GM23338 (cell line): ENCODE measurements around the gene GRAMD1B. TPM values are rescaled to one million over a fixed set of nuclear protein-coding genes. Genes with fewer than 3 reads are reported as not detected.

Source experiments
- ATAC-seq: fragments of 200-7000 bp; cut with Tn5 transposase; 3 replicates; pipeline ENCODE4 v1.9.1; 2020
- DNase-seq: peaks from one replicate; pipeline ENCODE4 v3.0.0-alpha.2; 2015; ENCODE audit warnings: low spot score
- H2AFZ ChIP-seq: fragments of 200-600 bp; sonication (generic); 2 replicates; pipeline ENCODE4 v1.8.0; 2016; ENCODE audit warnings: antibody characterized with exemption, mild to moderate bottlenecking, moderate library complexity
- H3F3A ChIP-seq: fragments of 200-600 bp; sonication (generic); replicated peaks from 2 replicates; pipeline ENCODE4 v1.8.0; 2017; ENCODE audit warnings: antibody characterized with exemption, mixed run types, low read depth
- H3K27ac ChIP-seq: fragments of 200-600 bp; sonication (generic); 2 replicates; pipeline ENCODE4 v1.6.1; 2016; ENCODE audit warnings: low read depth
- H3K27me3 ChIP-seq: fragments of 200-600 bp; sonication (generic); 2 replicates; pipeline ENCODE4 v1.8.0; 2016; ENCODE audit warnings: mild to moderate bottlenecking, mixed run types, moderate library complexity; ENCODE audit not compliant: insufficient read depth
- H3K36me3 ChIP-seq: fragments of 200-600 bp; sonication (generic); 2 replicates; pipeline ENCODE4 v1.8.0; 2016; ENCODE audit warnings: mild to moderate bottlenecking; ENCODE audit not compliant: insufficient read depth
- H3K4me1 ChIP-seq: fragments of 200-600 bp; sonication (generic); 2 replicates; pipeline ENCODE4 v1.8.0; 2016; ENCODE audit warnings: mild to moderate bottlenecking, moderate library complexity; ENCODE audit not compliant: insufficient read depth
- H3K4me2 ChIP-seq: fragments of 200-600 bp; sonication (generic); 2 replicates; pipeline ENCODE4 v1.7.1; 2017; ENCODE audit warnings: mixed run types
- H3K4me3 ChIP-seq: fragments of 200-600 bp; sonication (generic); 2 replicates; pipeline ENCODE4 v1.6.1; 2016; ENCODE audit warnings: mixed run types
- H3K79me2 ChIP-seq: fragments of 200-600 bp; sonication (generic); replicated peaks from 2 replicates; pipeline ENCODE4 v1.8.0; 2017; ENCODE audit warnings: mild to moderate bottlenecking; ENCODE audit not compliant: insufficient read depth
- H3K9me2 ChIP-seq: fragments of 200-600 bp; sonication (generic); 2 replicates; pipeline ENCODE4 v1.8.0; 2017; ENCODE audit not compliant: insufficient read depth
- H4K20me1 ChIP-seq: fragments of 200-600 bp; sonication (generic); replicated peaks from 2 replicates; pipeline ENCODE4 v1.8.0; 2017; ENCODE audit warnings: mild to moderate bottlenecking; ENCODE audit not compliant: insufficient read depth
- H3K27ac Mint-ChIP-seq: 2 replicates; pipeline ENCODE4 v1.8.0; 2020; ENCODE audit warnings: inconsistent platforms, mild to moderate bottlenecking, moderate library complexity, mixed read lengths
- H3K27me3 Mint-ChIP-seq: 3 replicates; pipeline ENCODE4 v1.8.0; 2022; ENCODE audit warnings: low read depth, mild to moderate bottlenecking, moderate library complexity, mixed read lengths, inconsistent platforms; ENCODE audit not compliant: insufficient read depth, poor library complexity
- H3K36me3 Mint-ChIP-seq: 3 replicates; pipeline ENCODE4 v1.8.0; 2021; ENCODE audit warnings: low read depth, mild to moderate bottlenecking, inconsistent platforms, moderate library complexity, mixed read lengths
- H3K4me1 Mint-ChIP-seq: 3 replicates; pipeline ENCODE4 v1.8.0; 2020; ENCODE audit warnings: mild to moderate bottlenecking, inconsistent platforms, mixed read lengths
- H3K4me3 Mint-ChIP-seq: 3 replicates; pipeline ENCODE4 v1.8.0; 2021; ENCODE audit warnings: moderate library complexity, mild to moderate bottlenecking, inconsistent platforms, mixed read lengths
- H3K9me3 Mint-ChIP-seq: 3 replicates; pipeline ENCODE4 v1.8.0; 2020; ENCODE audit warnings: moderate library complexity, mild to moderate bottlenecking, inconsistent platforms, mixed read lengths
- CREB1 ChIP-seq: fragments of 250-450 bp; sonication (Bioruptor Pico); IDR thresholded peaks from 2 replicates; pipeline ENCODE4 v1.5.0; 2020; ENCODE audit warnings: low read depth, mild to moderate bottlenecking, moderate library complexity
- NANOG ChIP-seq: IDR thresholded peaks from 2 replicates; pipeline ENCODE4 v1.6.1; 2016; ENCODE audit warnings: antibody characterized with exemption, borderline replicate concordance
- STAT1 ChIP-seq: IDR thresholded peaks from one replicate; pipeline ENCODE4 v1.6.1; 2016; ENCODE audit warnings: antibody characterized with exemption; ENCODE audit not compliant: unreplicated experiment
- polyA plus RNA-seq: library from polyadenylated mRNA; unstranded; fragments of >200 nt; fragmentation: Nextera tagmentation; extraction: Ambion mirVana; gene quantifications from 2 replicates; pipeline ENCODE4 v1.2.1, GENCODE V29; 2016
- total RNA-seq: library from RNA; depleted of rRNA; stranded (reverse); fragments of >200 nt; shearing (Covaris generic); gene quantifications from 2 replicates; pipeline ENCODE4 v1.2.3, GENCODE V29; 2014
- TF ChIP-seq, protein P1 (sequence below): fragments of 250-450 bp; sonication (Bioruptor Pico); IDR thresholded peaks from 2 replicates; pipeline ENCODE4 v1.5.0; 2020; ENCODE audit warnings: mild to moderate bottlenecking, moderate library complexity

Gene GRAMD1B
- total and polyA plus RNA-seq, 2 experiments from 2014 or later = 3.7 to 24.3 TPM

GRCh38 chr11:123493349-123494063 lies 63.4 kb downstream of the GRAMD1B start:
- peak; percentile 55 for DNase-seq
- H2AFZ ChIP-seq = no peak overlapping the region
- H3K4me3 Mint-ChIP-seq = no peak overlapping the region

More at GRCh38 chr11:123493349-123494063, 63.4 kb downstream of the GRAMD1B start:
- Histone ChIP-seq H3K79me2 (no peaks in the 10 kb centered on the region), H3K4me3 (no peak overlapping the region), H3K4me2 (peak overlapping the region; percentile 44), H3F3A (0 out of 2 replicates have a peak, but pooled peaks cover 3% of the 10 kb centered on the region), H3K27ac (peak overlapping the region; percentile 88; the same call in 1 of the 2 replicates), H3K36me3 (no peaks in the 10 kb centered on the region), H4K20me1 (no peaks in the 10 kb centered on the region), H3K27me3 (no peaks in the 10 kb centered on the region), H3K4me1 (peaks cover 22% of the 10 kb centered on the region), H3K9me2 (no peaks in the 10 kb centered on the region)
- Mint-ChIP-seq H3K27ac (peak overlapping the region; percentile 83), H3K4me1 (peaks cover 44% of the 10 kb centered on the region), H3K36me3 (no peaks in the 10 kb centered on the region), H3K27me3 (peaks cover 2% of the 10 kb centered on the region), H3K9me3 (no peaks in the 10 kb centered on the region)
- ATAC-seq = peak; percentile 69
- TF ChIP-seq CREB1 (CRISPR knock-in tag) (no peak), NANOG (no peak), STAT1 (no peak)
- TF ChIP-seq, protein P1, sequence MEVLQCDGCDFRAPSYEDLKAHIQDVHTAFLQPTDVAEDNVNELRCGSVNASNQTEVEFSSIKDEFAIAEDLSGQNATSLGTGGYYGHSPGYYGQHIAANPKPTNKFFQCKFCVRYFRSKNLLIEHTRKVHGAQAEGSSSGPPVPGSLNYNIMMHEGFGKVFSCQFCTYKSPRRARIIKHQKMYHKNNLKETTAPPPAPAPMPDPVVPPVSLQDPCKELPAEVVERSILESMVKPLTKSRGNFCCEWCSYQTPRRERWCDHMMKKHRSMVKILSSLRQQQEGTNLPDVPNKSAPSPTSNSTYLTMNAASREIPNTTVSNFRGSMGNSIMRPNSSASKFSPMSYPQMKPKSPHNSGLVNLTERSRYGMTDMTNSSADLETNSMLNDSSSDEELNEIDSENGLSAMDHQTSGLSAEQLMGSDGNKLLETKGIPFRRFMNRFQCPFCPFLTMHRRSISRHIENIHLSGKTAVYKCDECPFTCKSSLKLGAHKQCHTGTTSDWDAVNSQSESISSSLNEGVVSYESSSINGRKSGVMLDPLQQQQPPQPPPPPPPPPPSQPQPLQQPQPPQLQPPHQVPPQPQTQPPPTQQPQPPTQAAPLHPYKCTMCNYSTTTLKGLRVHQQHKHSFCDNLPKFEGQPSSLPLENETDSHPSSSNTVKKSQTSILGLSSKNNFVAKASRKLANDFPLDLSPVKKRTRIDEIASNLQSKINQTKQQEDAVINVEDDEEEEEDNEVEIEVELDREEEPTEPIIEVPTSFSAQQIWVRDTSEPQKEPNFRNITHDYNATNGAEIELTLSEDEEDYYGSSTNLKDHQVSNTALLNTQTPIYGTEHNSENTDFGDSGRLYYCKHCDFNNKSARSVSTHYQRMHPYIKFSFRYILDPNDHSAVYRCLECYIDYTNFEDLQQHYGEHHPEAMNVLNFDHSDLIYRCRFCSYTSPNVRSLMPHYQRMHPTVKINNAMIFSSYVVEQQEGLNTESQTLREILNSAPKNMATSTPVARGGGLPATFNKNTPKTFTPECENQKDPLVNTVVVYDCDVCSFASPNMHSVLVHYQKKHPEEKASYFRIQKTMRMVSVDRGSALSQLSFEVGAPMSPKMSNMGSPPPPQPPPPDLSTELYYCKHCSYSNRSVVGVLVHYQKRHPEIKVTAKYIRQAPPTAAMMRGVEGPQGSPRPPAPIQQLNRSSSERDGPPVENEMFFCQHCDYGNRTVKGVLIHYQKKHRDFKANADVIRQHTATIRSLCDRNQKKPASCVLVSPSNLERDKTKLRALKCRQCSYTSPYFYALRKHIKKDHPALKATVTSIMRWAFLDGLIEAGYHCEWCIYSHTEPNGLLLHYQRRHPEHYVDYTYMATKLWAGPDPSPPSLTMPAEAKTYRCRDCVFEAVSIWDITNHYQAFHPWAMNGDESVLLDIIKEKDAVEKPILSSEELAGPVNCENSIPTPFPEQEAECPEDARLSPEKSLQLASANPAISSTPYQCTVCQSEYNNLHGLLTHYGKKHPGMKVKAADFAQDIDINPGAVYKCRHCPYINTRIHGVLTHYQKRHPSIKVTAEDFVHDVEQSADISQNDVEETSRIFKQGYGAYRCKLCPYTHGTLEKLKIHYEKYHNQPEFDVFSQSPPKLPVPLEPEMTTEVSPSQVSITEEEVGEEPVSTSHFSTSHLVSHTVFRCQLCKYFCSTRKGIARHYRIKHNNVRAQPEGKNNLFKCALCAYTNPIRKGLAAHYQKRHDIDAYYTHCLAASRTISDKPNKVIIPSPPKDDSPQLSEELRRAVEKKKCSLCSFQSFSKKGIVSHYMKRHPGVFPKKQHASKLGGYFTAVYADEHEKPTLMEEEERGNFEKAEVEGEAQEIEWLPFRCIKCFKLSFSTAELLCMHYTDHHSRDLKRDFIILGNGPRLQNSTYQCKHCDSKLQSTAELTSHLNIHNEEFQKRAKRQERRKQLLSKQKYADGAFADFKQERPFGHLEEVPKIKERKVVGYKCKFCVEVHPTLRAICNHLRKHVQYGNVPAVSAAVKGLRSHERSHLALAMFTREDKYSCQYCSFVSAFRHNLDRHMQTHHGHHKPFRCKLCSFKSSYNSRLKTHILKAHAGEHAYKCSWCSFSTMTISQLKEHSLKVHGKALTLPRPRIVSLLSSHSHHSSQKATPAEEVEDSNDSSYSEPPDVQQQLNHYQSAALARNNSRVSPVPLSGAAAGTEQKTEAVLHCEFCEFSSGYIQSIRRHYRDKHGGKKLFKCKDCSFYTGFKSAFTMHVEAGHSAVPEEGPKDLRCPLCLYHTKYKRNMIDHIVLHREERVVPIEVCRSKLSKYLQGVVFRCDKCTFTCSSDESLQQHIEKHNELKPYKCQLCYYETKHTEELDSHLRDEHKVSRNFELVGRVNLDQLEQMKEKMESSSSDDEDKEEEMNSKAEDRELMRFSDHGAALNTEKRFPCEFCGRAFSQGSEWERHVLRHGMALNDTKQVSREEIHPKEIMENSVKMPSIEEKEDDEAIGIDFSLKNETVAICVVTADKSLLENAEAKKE (CRISPR knock-in tag) = 0 out of 2 replicates have a peak, but pooled peaks have one; percentile 37
